HEK293 (cell line): ENCODE data around the gene CUL9.

Experiments used
- GLIS1 ChIP-seq: fragments of 450-650 bp; formaldehyde crosslinking; IDR thresholded peaks from 2 replicates; pipeline ENCODE4 v1.5.1; 2016; ENCODE audit warnings: missing biosample characterization, missing genetic modification characterization
- GLIS2 ChIP-seq: fragments of 450-650 bp; formaldehyde crosslinking; IDR thresholded peaks from 2 replicates; pipeline ENCODE4 v1.5.1; 2016; ENCODE audit warnings: missing biosample characterization, missing genetic modification characterization
- HIC1 ChIP-seq: fragments of 450-650 bp; formaldehyde crosslinking; IDR thresholded peaks from 2 replicates; pipeline ENCODE4 v1.5.1; 2016; ENCODE audit warnings: missing biosample characterization, missing genetic modification characterization
- HOXA7 ChIP-seq: sonication (generic); formaldehyde crosslinking; IDR thresholded peaks from 2 replicates; pipeline ENCODE4 v1.8.1; 2022; ENCODE audit warnings: missing genetic modification reagents, borderline replicate concordance
- KLF17 ChIP-seq: fragments of 450-650 bp; formaldehyde crosslinking; IDR thresholded peaks from 2 replicates; pipeline ENCODE4 v1.5.1; 2016; ENCODE audit warnings: missing biosample characterization, missing genetic modification characterization
- PRDM1 ChIP-seq: fragments of 450-650 bp; formaldehyde crosslinking; IDR thresholded peaks from 2 replicates; pipeline ENCODE4; 2016; ENCODE audit warnings: missing biosample characterization, missing genetic modification characterization
- PRDM10 ChIP-seq: fragments of 450-650 bp; formaldehyde crosslinking; IDR thresholded peaks from 2 replicates; pipeline ENCODE4 v1.5.1; 2016; ENCODE audit warnings: missing biosample characterization, missing genetic modification characterization
- SETDB1 ChIP-seq: IDR thresholded peaks from one replicate; pipeline ENCODE4 v1.6.1; 2017; ENCODE audit warnings: mild to moderate bottlenecking, low read length, moderate library complexity, mixed read lengths; ENCODE audit not compliant: insufficient read length
- SP3 ChIP-seq: fragments of 450-650 bp; formaldehyde crosslinking; IDR thresholded peaks from 2 replicates; pipeline ENCODE4 v1.5.1; 2016; ENCODE audit warnings: missing biosample characterization, missing genetic modification characterization
- TCF7L2 ChIP-seq: IDR thresholded peaks from 2 replicates; pipeline ENCODE4 v1.6.1; 2011; ENCODE audit warnings: low read depth, mild to moderate bottlenecking, inconsistent platforms, low read length, moderate library complexity, borderline replicate concordance
- ZBTB11 ChIP-seq: fragments of 450-650 bp; formaldehyde crosslinking; conservative IDR thresholded peaks from 2 replicates; pipeline ENCODE4 v1.5.1; 2016; ENCODE audit warnings: low read depth, missing biosample characterization, missing genetic modification characterization
- ZBTB44 ChIP-seq: fragments of 450-650 bp; IDR thresholded peaks from 2 replicates; pipeline ENCODE4 v1.5.1; 2018; ENCODE audit warnings: missing biosample characterization, mild to moderate bottlenecking, missing genetic modification characterization
- ZEB2 ChIP-seq: fragments of 450-650 bp; formaldehyde crosslinking; IDR thresholded peaks from 2 replicates; pipeline ENCODE4 v1.5.1; 2016; ENCODE audit warnings: missing biosample characterization, missing genetic modification characterization
- ZNF138 ChIP-seq: fragments of 450-650 bp; formaldehyde crosslinking; IDR thresholded peaks from 2 replicates; pipeline ENCODE4 v1.5.1; 2016; ENCODE audit warnings: missing biosample characterization, missing genetic modification characterization, borderline replicate concordance
- ZNF23 ChIP-seq: fragments of 450-650 bp; formaldehyde crosslinking; IDR thresholded peaks from 2 replicates; pipeline ENCODE4 v1.5.1; 2016; ENCODE audit warnings: missing biosample characterization, missing genetic modification characterization, borderline replicate concordance
- ZNF48 ChIP-seq: fragments of 450-650 bp; formaldehyde crosslinking; IDR thresholded peaks from 2 replicates; pipeline ENCODE4 v1.5.1; 2016; ENCODE audit warnings: missing biosample characterization, missing genetic modification characterization
- ZNF585B ChIP-seq: fragments of 450-650 bp; formaldehyde crosslinking; IDR thresholded peaks from 2 replicates; pipeline ENCODE4 v1.5.1; 2016; ENCODE audit warnings: missing biosample characterization, missing genetic modification characterization
- ZNF76 ChIP-seq: fragments of 450-650 bp; formaldehyde crosslinking; IDR thresholded peaks from 2 replicates; pipeline ENCODE4; 2016; ENCODE audit warnings: low read depth, missing biosample characterization, missing genetic modification characterization, borderline replicate concordance
- ZNF776 ChIP-seq: fragments of 450-650 bp; formaldehyde crosslinking; IDR thresholded peaks from 2 replicates; pipeline ENCODE4 v1.5.0; 2017; ENCODE audit warnings: missing biosample characterization, missing genetic modification characterization, borderline replicate concordance
- ZSCAN16 ChIP-seq: fragments of 450-650 bp; formaldehyde crosslinking; IDR thresholded peaks from 2 replicates; pipeline ENCODE4 v1.5.1; 2016; ENCODE audit warnings: missing biosample characterization, missing genetic modification characterization
- ZSCAN18 ChIP-seq: fragments of 450-650 bp; formaldehyde crosslinking; IDR thresholded peaks from 2 replicates; pipeline ENCODE4 v1.5.1; 2016; ENCODE audit warnings: missing biosample characterization, missing genetic modification characterization
- ZXDB ChIP-seq: fragments of 450-650 bp; formaldehyde crosslinking; IDR thresholded peaks from 2 replicates; pipeline ENCODE4 v1.5.1; 2016; ENCODE audit warnings: missing biosample characterization, missing genetic modification characterization

The CUL9 gene

GRCh38 chr6:43181942-43182860, at the start of gene CUL9 (continued):
- TF ChIP-seq ZNF48, result no peak
- TF ChIP-seq KLF17 (tag by site-specific recombination), result peak; percentile 46; the same call in 1 of the 2 replicates
- TF ChIP-seq ZBTB44 (tag by site-specific recombination), result no peak
- no peak for TF ChIP-seq ZNF23 (tag by site-specific recombination)
- TF ChIP-seq SETDB1, result no peak
- TF ChIP-seq ZNF585B, result no peak
- peak; percentile 50 for TF ChIP-seq GLIS2 (tag by site-specific recombination)
- no peak for TF ChIP-seq ZNF138 (tag by site-specific recombination)
- TF ChIP-seq ZBTB11, result peak; percentile 74
- no peak for TF ChIP-seq HOXA7 (CRISPR knock-in tag)
- TF ChIP-seq ZNF76 (tag by site-specific recombination), result peak; percentile 73
- TF ChIP-seq SP3, result peak; percentile 79
- peak; percentile 86 for TF ChIP-seq ZXDB (tag by site-specific recombination)
- TF ChIP-seq TCF7L2, result no peak
- TF ChIP-seq ZSCAN18 (tag by site-specific recombination), result no peak
- no peak for TF ChIP-seq PRDM1 (tag by site-specific recombination)
- TF ChIP-seq ZEB2 (tag by site-specific recombination), result no peak; the same call in none of the 2 replicates
- peak; percentile 99 for TF ChIP-seq PRDM10 (tag by site-specific recombination)
- peak; percentile 82 for TF ChIP-seq HIC1
- TF ChIP-seq ZNF776 (tag by site-specific recombination), result no peak
- peak; percentile 31; the same call in 1 of the 2 replicates for TF ChIP-seq ZSCAN16 (tag by site-specific recombination)
- peak; percentile 43; the same call in 1 of the 2 replicates for TF ChIP-seq GLIS1 (tag by site-specific recombination)
